Panc1 (cell line): Measurements from ENCODE around the gene CFAP57. TPM values are rescaled to one million over a fixed set of nuclear protein-coding genes. Genes with fewer than 3 reads are reported as not detected.

ENCODE experiments used
- ATAC-seq: fragments of 200-7000 bp; cut with Tn5 transposase; 2 replicates; pipeline ENCODE4 v1.9.1; 2020; ENCODE audit warnings: mild to moderate bottlenecking, moderate library complexity
- BruUV-seq: library from RNA; stranded (reverse); fragments of 400-500 nt; replicated peaks from 2 replicates; lab custom pipeline; 2021; lab: Mats Ljungman, UMichigan
- CTCF ChIA-PET: fragments of 300-600 bp; sonication (Branson Sonifier 250); formaldehyde crosslinking; loops from one replicate; lab custom pipeline; 2022; ENCODE audit warnings: antibody characterized with exemption; lab: Charles Lee
- POLR2A ChIA-PET: fragments of 300-600 bp; sonication (Branson Sonifier 250); formaldehyde crosslinking; loops from one replicate; lab custom pipeline; 2022; ENCODE audit warnings: antibody characterized with exemption; lab: Charles Lee
- DNase-seq: peaks from one replicate; pipeline ENCODE4 v3.0.0-alpha.2; 2010; ENCODE audit warnings: low read depth, low spot score
- H3K27ac ChIP-seq: 2 replicates; pipeline ENCODE4 v1.5.1; 2011; ENCODE audit warnings: mild to moderate bottlenecking, low read length, inconsistent platforms
- H3K27me3 ChIP-seq: fragments of 200-500 bp; sonication (Bioruptor generic); 2 replicates; pipeline ENCODE4 v1.6.0; 2014; ENCODE audit warnings: low read length, inconsistent platforms; ENCODE audit not compliant: control insufficient read depth, insufficient read depth
- H3K36me3 ChIP-seq: fragments of 200-500 bp; sonication (Bioruptor generic); 2 replicates; pipeline ENCODE4 v1.5.1; 2014; ENCODE audit warnings: inconsistent platforms, mild to moderate bottlenecking, low read length, moderate library complexity; ENCODE audit not compliant: control insufficient read depth, insufficient read depth
- H3K4me1 ChIP-seq: 2 replicates; pipeline ENCODE4 v1.5.1; 2011; ENCODE audit warnings: inconsistent platforms, mild to moderate bottlenecking, low read length, moderate library complexity; ENCODE audit not compliant: control insufficient read depth, insufficient read depth
- H3K4me3 ChIP-seq, 2 experiments: 2 replicates each; pipeline ENCODE4 v1.5.1; 2011 to 2012; ENCODE audit warnings: low read depth in 2 of 2, low read length in 2 of 2, mild to moderate bottlenecking in 2 of 2, inconsistent platforms in 1 of 2, moderate library complexity in 1 of 2
- H3K9me3 ChIP-seq: fragments of 200-500 bp; sonication (Bioruptor generic); 2 replicates; pipeline ENCODE4 v1.5.1; 2014; ENCODE audit warnings: low read depth, mild to moderate bottlenecking, inconsistent platforms, low read length, moderate library complexity; ENCODE audit not compliant: control insufficient read depth, insufficient read depth
- CTCF ChIP-seq: fragments of 450-650 bp; IDR thresholded peaks from 2 replicates; pipeline ENCODE4 v1.5.1; 2017; ENCODE audit warnings: mild to moderate bottlenecking
- POLR2AphosphoS5 ChIP-seq: IDR thresholded peaks from 2 replicates; pipeline ENCODE4 v1.6.1; 2012; ENCODE audit warnings: mild to moderate bottlenecking, low read depth, low read length, moderate library complexity
- REST ChIP-seq, 2 experiments: IDR thresholded peaks; 2 replicates each; pipeline ENCODE4 v1.6.1; 2011 to 2012; ENCODE audit warnings: low read depth in 2 of 2, control low read depth in 1 of 2, low read length in 1 of 2, mild to moderate bottlenecking in 1 of 2, moderate library complexity in 1 of 2; ENCODE audit not compliant: insufficient read depth in 1 of 2
- SIN3A ChIP-seq: IDR thresholded peaks from 2 replicates; pipeline ENCODE4 v1.6.1; 2012; ENCODE audit warnings: low read depth, mild to moderate bottlenecking, low read length, moderate library complexity, borderline replicate concordance; ENCODE audit not compliant: insufficient read depth
- TCF7L2 ChIP-seq: IDR thresholded peaks from 2 replicates; pipeline ENCODE4 v1.6.1; 2011; ENCODE audit warnings: mild to moderate bottlenecking, low read depth, low read length, inconsistent platforms
- in situ Hi-C: cut with HindIII; loops from 2 replicates; pipeline ENCODE4 v1.10.0; 2016; ENCODE audit warnings: low sequenced_read_pairs, low pct_unique_long_range_greater_than_20kb
- intact Hi-C: fragments of 100-400 bp; cut with micrococcal nuclease; formaldehyde crosslinking; loops from one replicate; pipeline ENCODE4 v1.10.0; 2022; ENCODE audit not compliant: unreplicated experiment
- total RNA-seq: library from RNA; stranded (reverse); gene quantifications from one replicate; pipeline ENCODE4 v1.2.1, GENCODE V29; 2021; ENCODE audit not compliant: unreplicated experiment

CFAP57 gene
- total RNA-seq, 1 experiment from 2014 or later, result 0.69 TPM

DNA sequence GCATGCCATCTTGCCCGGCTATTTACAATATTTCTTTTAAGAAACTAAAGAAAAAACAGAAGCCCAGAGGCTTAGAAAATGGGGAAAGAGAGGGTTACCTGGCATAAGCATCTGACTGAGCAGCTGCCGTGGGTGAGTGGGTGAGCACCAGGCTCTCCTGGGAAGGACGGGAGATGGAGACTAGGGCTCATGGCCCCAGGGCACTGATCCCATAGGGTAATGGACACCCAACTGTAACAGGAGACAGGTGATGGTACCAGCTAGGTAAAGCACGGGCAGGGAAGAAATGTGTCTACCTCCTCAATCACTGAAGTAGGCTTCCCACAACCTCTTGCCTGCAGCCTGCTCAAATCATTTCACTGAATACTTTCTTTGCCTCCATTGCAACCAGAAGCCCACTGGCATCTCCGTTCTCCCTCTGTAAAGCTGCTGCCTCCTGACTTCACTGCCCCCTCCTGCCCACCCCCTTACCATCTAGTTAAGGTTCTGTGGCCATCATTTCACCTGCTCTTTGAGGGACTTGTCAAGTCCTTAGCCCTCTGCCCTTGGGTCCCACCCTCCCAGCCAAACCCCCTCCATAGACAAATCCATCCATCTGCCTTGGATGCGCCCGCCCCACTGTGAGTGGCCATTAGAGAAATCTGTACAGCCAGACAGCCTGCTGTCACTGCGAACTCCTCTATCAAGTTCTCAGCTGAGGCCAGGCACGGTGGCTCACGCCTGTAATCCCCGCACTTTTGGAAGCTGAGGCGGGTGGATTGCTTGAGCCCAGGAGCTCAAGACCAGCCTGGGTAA lies 103.9 kb downstream of the CFAP57 start:
- Histone ChIP-seq H3K36me3 (no peaks in the 10 kb centered on the region), H3K27me3 (no peaks in the 10 kb centered on the region), H3K9me3 (no peaks in the 10 kb centered on the region), H3K4me3 (no peak overlapping the region), H3K27ac (no peak overlapping the region), H3K4me1 (no peaks in the 10 kb centered on the region)
- BruUV-seq, result no TSS peak
- ChIA-PET CTCF (interaction anchor here (0.5 kb wide), 1 partner anchor 9 kb away, joined by 4 read pairs; no protein-coding TSS in a partner anchor), POLR2A (no interaction called here)
- no peak for ATAC-seq
- in situ Hi-C loops (no loop called here), intact Hi-C loops (no loop called here)
- no peak for DNase-seq
- TF ChIP-seq REST (IDR thresholded peaks at IDR 0.05; ENCODE audit: insufficient read depth in 1 of 2, low read depth in 2 of 2, low read length in 1 of 2), result no peak
- no peak for TF ChIP-seq TCF7L2
- no peak for TF ChIP-seq SIN3A
- no peak for TF ChIP-seq POLR2AphosphoS5
- no peak for TF ChIP-seq CTCF

- in situ Hi-C loops (no loop called here), intact Hi-C loops (no loop called here)
- no peaks in the 10 kb centered on the region for H3K4me1 ChIP-seq
- H3K4me3 ChIP-seq, result no peak overlapping the region
- no peak for ATAC-seq
- TF ChIP-seq POLR2AphosphoS5 (no peak), TCF7L2 (no peak), CTCF (no peak), REST (IDR thresholded peaks at IDR 0.05; ENCODE audit: insufficient read depth in 1 of 2, low read depth in 2 of 2, low read length in 1 of 2) (no peak), SIN3A (no peak)
- no peak overlapping the region for H3K27ac ChIP-seq
- H3K27me3 ChIP-seq, result no peaks in the 10 kb centered on the region
- ChIA-PET POLR2A (no interaction called here), CTCF (no interaction called here)
- no peak for DNase-seq
- no peaks in the 10 kb centered on the region for H3K36me3 ChIP-seq
- no TSS peak for BruUV-seq
- no peaks in the 10 kb centered on the region for H3K9me3 ChIP-seq
Measured at GRCh38 chr1:43276673-43277072, 104.5 kb downstream of the CFAP57 start.
